HG03439 (cell line): Measurements from ENCODE around the gene SLC34A2.

Source experiments
- ATAC-seq: cut with Tn5 transposase; IDR thresholded peaks from one replicate; pipeline ENCODE4 v1.9.1; 2021; ENCODE audit warnings: mild to moderate bottlenecking, moderate library complexity; ENCODE audit not compliant: unreplicated experiment

The SLC34A2 gene

GRCh38 chr4:25713812-25714211, 58.2 kb downstream of the SLC34A2 start:
- no peak for ATAC-seq

- no peak for ATAC-seq
These were observed 67.3 kb downstream of the SLC34A2 start for GRCh38 chr4:25722964-25723363.

- ATAC-seq = no peak
These were observed 67.8 kb downstream of the SLC34A2 start for GRCh38 chr4:25723409-25723808.

GRCh38 chr4:25725870-25726269, 70.2 kb downstream of the SLC34A2 start:
- no peak for ATAC-seq

- ATAC-seq = peak; percentile 77
These were observed 72.3 kb downstream of the SLC34A2 start for GRCh38 chr4:25727711-25728493.
